H7 (cell line): Measurements from ENCODE around the gene HTR1B. TPM values are rescaled to one million over a fixed set of nuclear protein-coding genes. Genes with fewer than 3 reads are reported as not detected.

Experiments used
- DNase-seq: peaks from one replicate; pipeline ENCODE4 v3.0.0; 2012
- H3K27me3 ChIP-seq: 2 replicates; pipeline ENCODE4 v1.6.0; 2011; ENCODE audit warnings: mild to moderate bottlenecking, low read length; ENCODE audit not compliant: control insufficient read depth, insufficient read depth
- H3K36me3 ChIP-seq: replicated peaks from 2 replicates; pipeline ENCODE4 v1.5.1; 2011; ENCODE audit warnings: low read length; ENCODE audit not compliant: control insufficient read depth, insufficient read depth
- H3K4me3 ChIP-seq: 2 replicates; pipeline ENCODE4 v1.5.1; 2011; ENCODE audit warnings: low read depth, mild to moderate bottlenecking, control low read depth, low read length, moderate library complexity; ENCODE audit not compliant: insufficient read depth
- total RNA-seq: library from RNA; depleted of rRNA; stranded (reverse); fragments of >200 nt; shearing (Covaris generic); gene quantifications from 2 replicates; pipeline ENCODE4 v1.2.3, GENCODE V29; 2014; rRNA removed

Gene HTR1B
- total RNA-seq, 1 experiment from 2014 or later: 0.31 TPM

GRCh38 chr6:77440206-77440976, 22.9 kb downstream of the HTR1B start:
- DNase-seq: no peak
- Histone ChIP-seq H3K36me3 (no peaks in the 10 kb centered on the region), H3K27me3 (no peaks in the 10 kb centered on the region), H3K4me3 (no peak overlapping the region)

DNA sequence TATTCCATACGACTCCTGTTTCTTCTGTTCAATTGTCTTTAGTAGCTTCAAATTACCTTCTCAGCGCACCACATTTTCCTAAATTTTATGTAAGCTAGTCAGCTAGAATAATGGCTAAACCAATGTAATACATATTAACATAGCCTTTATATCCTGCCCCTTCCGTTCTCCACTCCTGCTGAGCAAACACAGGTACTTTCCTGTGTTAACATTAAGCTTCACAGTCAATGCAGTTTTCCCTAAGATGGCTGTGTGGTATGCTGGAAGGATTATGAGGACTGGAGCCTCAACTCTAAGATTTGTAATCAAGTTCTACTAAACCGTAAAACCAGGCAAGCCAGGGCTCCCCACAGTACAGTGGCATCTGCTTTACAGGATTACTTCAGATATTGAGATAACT, 29.4 kb downstream of the HTR1B start:
- DNase-seq: no peak
- Histone ChIP-seq H3K27me3 (no peaks in the 10 kb centered on the region), H3K36me3 (no peaks in the 10 kb centered on the region), H3K4me3 (no peak overlapping the region)

- Histone ChIP-seq H3K36me3 (no peaks in the 10 kb centered on the region), H3K4me3 (no peak overlapping the region), H3K27me3 (no peaks in the 10 kb centered on the region)
- DNase-seq: no peak
Observed at GRCh38 chr6:77430504-77430903, 32.8 kb downstream of the HTR1B start.

DNA sequence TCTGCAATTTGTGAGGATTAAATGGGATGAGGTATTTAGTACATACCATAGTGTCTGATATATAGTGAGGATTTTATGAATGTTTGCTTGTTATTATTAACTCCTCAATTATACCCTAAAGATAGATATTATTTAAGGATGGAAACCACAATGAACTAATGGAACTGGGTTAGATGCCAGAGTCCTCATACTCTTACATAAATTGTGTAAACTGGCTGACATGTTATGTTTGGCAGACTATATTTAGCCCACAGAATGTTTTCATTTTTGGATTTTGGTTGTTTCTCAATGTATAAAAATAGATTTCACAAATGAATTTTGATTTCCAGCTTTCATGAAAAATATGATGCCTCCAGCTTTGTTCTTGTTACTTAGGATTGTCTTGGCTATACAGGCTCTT, 37.6 kb downstream of the HTR1B start:
- H3K27me3 ChIP-seq: no peaks in the 10 kb centered on the region
- H3K36me3 ChIP-seq: no peaks in the 10 kb centered on the region
- no peak for DNase-seq
- no peak overlapping the region for H3K4me3 ChIP-seq

- Histone ChIP-seq H3K27me3 (no peaks in the 10 kb centered on the region), H3K4me3 (no peak overlapping the region), H3K36me3 (no peaks in the 10 kb centered on the region)
- DNase-seq: no peak
Observed at GRCh38 chr6:77425216-77425615, 38.1 kb downstream of the HTR1B start.

- no peaks in the 10 kb centered on the region for H3K27me3 ChIP-seq
- H3K4me3 ChIP-seq: no peak overlapping the region
- H3K36me3 ChIP-seq: no peaks in the 10 kb centered on the region
- no peak for DNase-seq
Observed at GRCh38 chr6:77424761-77425160, 38.5 kb downstream of the HTR1B start.

DNA sequence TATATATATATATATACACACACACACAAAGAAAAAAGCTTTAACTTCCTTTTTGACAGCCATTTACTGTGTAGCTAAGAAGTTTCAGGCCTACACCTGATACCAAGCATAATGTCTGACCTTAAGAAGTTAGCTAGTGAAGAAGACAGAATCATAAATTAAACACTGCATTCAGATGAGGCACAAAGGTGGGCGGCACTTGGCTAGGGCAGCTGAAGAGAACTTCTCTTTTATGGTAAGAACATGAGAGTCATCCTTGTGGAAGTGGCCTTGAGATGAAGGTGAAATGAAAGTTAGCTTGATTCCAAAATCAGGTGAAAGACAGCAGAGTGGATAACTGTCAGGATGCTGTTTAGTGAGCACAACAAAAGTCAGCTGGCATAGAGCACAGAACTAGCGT, 46.5 kb downstream of the HTR1B start:
- no peak for DNase-seq
- Histone ChIP-seq H3K4me3 (no peak overlapping the region), H3K27me3 (no peaks in the 10 kb centered on the region), H3K36me3 (no peaks in the 10 kb centered on the region)

DNA sequence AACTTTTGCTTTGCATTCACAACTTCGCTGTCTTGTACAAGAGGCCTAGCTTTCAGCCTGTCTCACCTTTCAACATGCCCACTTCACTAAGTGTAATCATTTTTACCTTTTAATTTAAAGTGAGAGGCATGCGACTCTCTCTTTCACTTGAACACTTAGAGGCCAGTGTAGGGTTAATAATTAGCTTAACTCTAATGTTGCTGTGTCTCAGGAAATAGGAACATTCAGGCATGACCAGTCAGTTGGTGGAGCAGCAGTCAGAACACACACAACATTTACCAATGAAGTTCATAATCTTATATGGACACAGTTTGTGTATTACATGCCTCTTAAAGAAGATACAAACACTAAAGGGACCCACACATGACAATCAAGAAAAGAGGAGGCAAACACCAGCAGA, 47.6 kb downstream of the HTR1B start:
- Histone ChIP-seq H3K36me3 (no peaks in the 10 kb centered on the region), H3K4me3 (no peak overlapping the region), H3K27me3 (no peaks in the 10 kb centered on the region)
- no peak for DNase-seq

Other genes starting within 250 kb of the HTR1B start
- gene MEI4, start 189.5 kb upstream of the HTR1B start, total RNA-seq: 0.30 and 0.38 TPM in 2 replicates